Measurements from ENCODE around the gene ZBTB34.

ZBTB34 gene

GRCh38 chr9:126926364-126926763 lies 65.9 kb downstream of the ZBTB34 start:
- no peak for DNase-seq (ENCODE audit: low spot score)

GRCh38 chr9:126927419-126927818 lies 67.0 kb downstream of the ZBTB34 start:
- no peak for DNase-seq (ENCODE audit: low spot score)

GRCh38 chr9:126932871-126933321 lies 72.5 kb downstream of the ZBTB34 start:
- no peak for DNase-seq (ENCODE audit: low spot score)

GRCh38 chr9:126933334-126933980 lies 73.0 kb downstream of the ZBTB34 start:
- no peak for DNase-seq (ENCODE audit: low spot score)

GRCh38 chr9:126934441-126934840 lies 74.0 kb downstream of the ZBTB34 start:
- no peak for DNase-seq (ENCODE audit: low spot score)

Data from ecto neural progenitor cell (in vitro differentiated cells).